Brain microvascular endothelial cell (primary cell): ENCODE measurements around the gene IGFN1.

ENCODE experiments used
- DNase-seq: peaks from one replicate; pipeline ENCODE4 v3.0.0-alpha.2; 2020
- H3K27ac ChIP-seq: fragments of 250-450 bp; sonication (Bioruptor Pico); 2 replicates; pipeline ENCODE4 v1.5.1; 2020; ENCODE audit warnings: mild to moderate bottlenecking, moderate library complexity
- H3K27me3 ChIP-seq: fragments of 250-450 bp; sonication (Bioruptor Pico); replicated peaks from 2 replicates; pipeline ENCODE4 v1.5.1; 2020; ENCODE audit warnings: mild to moderate bottlenecking
- H3K36me3 ChIP-seq: fragments of 250-450 bp; sonication (Bioruptor Pico); replicated peaks from 2 replicates; pipeline ENCODE4 v1.5.1; 2020; ENCODE audit warnings: mild to moderate bottlenecking
- H3K4me3 ChIP-seq: 2 replicates; pipeline ENCODE4 v1.5.1; 2011; ENCODE audit warnings: low read depth, mild to moderate bottlenecking, control low read depth, low read length, moderate library complexity
- CTCF ChIP-seq: IDR thresholded peaks from 2 replicates; pipeline ENCODE4 v1.5.1; 2011; ENCODE audit warnings: low read depth, mild to moderate bottlenecking, moderate library complexity, low read length, control low read depth, inconsistent platforms; ENCODE audit errors: missing control alignments
- in situ Hi-C: cut with HindIII; loops from 2 replicates; pipeline ENCODE4 v1.10.0; 2017; ENCODE audit warnings: low sequenced_read_pairs, low pct_ligation_motif_present

Gene IGFN1

GRCh38 chr1:201213926-201214325 lies 23.3 kb downstream of the IGFN1 start:
- Histone ChIP-seq H3K27me3 (no peaks in the 10 kb centered on the region), H3K36me3 (no peaks in the 10 kb centered on the region), H3K4me3 (no peak overlapping the region), H3K27ac (no peak overlapping the region)
- DNase-seq, result no peak
- no peak for TF ChIP-seq CTCF
- in situ Hi-C loops, result no loop called here

- H3K4me3 ChIP-seq, result no peak overlapping the region
- no peak overlapping the region for H3K27ac ChIP-seq
- H3K27me3 ChIP-seq, result no peaks in the 10 kb centered on the region
- no peaks in the 10 kb centered on the region for H3K36me3 ChIP-seq
- in situ Hi-C loops, result no loop called here
- DNase-seq, result no peak
- peak; percentile 44 for TF ChIP-seq CTCF
These were observed 23.8 kb downstream of the IGFN1 start for GRCh38 chr1:201214461-201214860.

DNA sequence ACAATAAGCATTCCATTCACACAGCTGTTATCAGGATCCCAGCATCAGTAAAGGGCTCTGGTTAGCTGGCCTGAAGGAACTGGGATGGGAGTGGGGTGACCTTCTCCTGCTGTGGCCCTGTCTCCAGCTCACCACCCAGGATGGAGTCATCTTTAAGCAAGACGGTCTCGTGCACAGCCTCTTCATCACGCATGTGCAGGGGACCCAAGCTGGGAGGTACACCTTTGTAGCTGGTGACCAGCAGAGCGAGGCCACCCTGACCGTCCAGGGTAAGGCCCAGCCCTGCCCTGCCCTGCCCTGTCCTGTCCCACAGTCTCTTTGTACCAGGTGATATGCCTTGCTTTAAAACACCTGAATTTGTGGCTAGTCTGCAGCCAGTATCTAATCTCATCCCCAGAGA lies 24.3 kb downstream of the IGFN1 start:
- DNase-seq, result no peak

DNA sequence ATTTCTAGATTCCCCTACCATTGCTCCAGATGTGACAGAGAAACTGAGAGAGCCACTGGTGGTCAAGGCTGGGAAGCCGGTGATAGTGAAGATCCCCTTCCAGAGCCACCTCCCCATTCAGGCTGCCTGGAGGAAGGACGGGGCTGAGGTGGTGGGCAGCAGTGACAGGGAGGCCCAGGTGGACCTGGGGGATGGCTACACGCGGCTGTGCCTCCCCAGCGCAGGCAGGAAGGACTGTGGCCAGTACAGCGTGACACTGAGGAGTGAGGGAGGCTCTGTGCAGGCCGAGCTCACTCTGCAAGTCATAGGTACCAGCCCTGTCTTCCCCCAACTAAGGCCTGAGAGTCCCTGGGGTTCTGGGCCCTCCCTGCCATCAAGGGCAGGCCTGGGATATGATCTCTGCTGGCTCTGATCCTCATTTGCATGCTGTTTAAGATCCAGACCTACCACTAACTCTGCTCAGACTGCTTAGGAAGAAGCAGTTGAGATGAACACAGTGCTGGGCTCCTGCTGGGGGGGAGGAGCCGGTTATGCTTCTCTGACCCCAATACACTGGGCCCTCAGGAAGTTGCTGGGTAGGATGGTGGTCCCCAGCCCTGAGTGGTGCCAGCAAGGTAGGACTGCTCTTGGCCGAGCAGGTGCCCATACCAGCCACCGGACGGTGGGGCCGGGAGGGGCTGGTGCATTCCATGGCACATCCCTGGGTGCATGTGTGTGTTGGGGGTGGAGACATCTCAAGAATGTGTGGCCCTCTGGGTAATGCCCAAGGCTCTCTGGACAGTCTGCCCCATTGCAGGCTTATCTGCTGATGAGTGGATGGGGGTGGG lies 25.1 kb downstream of the IGFN1 start:
- in situ Hi-C loops, result no loop called here
- H3K27ac ChIP-seq, result no peak overlapping the region
- H3K4me3 ChIP-seq, result no peak overlapping the region
- H3K27me3 ChIP-seq, result no peaks in the 10 kb centered on the region
- no peak for TF ChIP-seq CTCF
- no peaks in the 10 kb centered on the region for H3K36me3 ChIP-seq
- DNase-seq, result no peak

More for the DNA sequence above, 24.3 kb downstream of the IGFN1 start:
- Histone ChIP-seq H3K27ac (no peak overlapping the region), H3K4me3 (no peak overlapping the region), H3K27me3 (no peaks in the 10 kb centered on the region), H3K36me3 (no peaks in the 10 kb centered on the region)
- TF ChIP-seq CTCF, result no peak
- in situ Hi-C loops, result no loop called here

DNA sequence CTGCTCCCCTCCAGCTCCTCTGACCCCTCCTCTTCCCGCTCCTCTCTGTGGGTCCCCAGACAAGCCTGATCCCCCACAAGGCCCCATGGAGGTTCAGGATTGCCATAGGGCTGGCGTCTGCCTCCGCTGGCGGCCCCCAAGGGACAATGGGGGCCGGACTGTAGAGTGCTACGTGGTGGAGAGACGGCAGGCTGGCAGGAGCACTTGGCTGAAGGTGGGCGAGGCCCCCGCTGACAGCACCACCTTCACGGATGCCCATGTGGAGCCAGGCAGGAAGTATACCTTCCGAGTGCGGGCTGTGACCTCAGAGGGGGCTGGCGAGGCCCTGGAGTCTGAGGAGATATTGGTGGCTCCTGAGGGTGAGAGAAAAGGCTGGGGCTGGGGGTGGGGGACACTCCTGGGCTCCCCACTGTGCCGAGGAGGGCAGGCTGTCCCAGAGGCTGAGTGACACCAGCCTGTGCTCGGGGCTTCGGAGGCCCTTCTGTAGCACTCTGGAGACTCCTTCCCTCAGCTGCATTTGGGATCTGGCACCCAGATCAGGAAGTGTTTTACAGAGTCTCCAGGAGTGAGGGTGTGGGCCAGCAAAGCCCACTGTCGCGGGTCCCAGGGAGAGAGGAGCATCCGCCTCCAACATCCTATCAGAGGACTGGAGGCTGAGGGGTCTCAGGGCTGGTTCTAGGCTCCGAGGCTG lies 25.9 kb downstream of the IGFN1 start:
- no peak overlapping the region for H3K27ac ChIP-seq
- no peak for DNase-seq
- H3K27me3 ChIP-seq, result no peaks in the 10 kb centered on the region
- in situ Hi-C loops, result no loop called here
- H3K36me3 ChIP-seq, result no peaks in the 10 kb centered on the region
- no peak overlapping the region for H3K4me3 ChIP-seq
- no peak for TF ChIP-seq CTCF
